ENCODE measurements around the gene MYORG. TPM values are rescaled to one million over a fixed set of nuclear protein-coding genes. Genes with fewer than 3 reads are reported as not detected.

Gene MYORG
- total RNA-seq, 1 donor from 2014 or later, result 1.3 TPM

DNA sequence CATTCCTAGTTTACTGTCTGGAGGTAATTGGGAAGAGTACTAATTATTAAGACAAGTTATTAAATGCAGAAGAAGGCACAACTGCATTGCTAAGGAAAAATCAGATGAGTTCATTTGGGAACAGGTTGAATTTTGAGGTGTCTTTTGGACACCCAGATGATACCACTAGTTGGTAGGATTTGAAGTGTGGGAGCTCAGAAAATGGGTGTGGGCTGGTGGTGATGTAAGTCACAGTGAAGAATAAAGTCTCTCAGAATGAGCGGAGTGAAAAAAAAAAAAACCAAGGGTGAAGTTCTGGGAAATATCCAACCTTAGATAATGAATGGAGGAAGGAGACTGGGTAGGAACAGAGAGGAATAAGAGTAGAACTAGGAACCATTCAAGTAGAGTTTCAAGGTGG is 35.6 kb upstream of the MYORG start:
- H3K27me3 Mint-ChIP-seq (ENCODE audit: unreplicated experiment), result no peaks in the 10 kb centered on the region
- no peaks in the 10 kb centered on the region for H3K36me3 Mint-ChIP-seq (ENCODE audit: unreplicated experiment)
- H3K4me1 Mint-ChIP-seq (ENCODE audit: unreplicated experiment), result no peaks in the 10 kb centered on the region
- no peak for DNase-seq (ENCODE audit: extremely low spot score, unreplicated experiment)
- H3K9me3 Mint-ChIP-seq (ENCODE audit: unreplicated experiment), result no peaks in the 10 kb centered on the region
- no peak overlapping the region for H3K4me3 Mint-ChIP-seq (ENCODE audit: unreplicated experiment)
- TF ChIP-seq, protein P1, sequence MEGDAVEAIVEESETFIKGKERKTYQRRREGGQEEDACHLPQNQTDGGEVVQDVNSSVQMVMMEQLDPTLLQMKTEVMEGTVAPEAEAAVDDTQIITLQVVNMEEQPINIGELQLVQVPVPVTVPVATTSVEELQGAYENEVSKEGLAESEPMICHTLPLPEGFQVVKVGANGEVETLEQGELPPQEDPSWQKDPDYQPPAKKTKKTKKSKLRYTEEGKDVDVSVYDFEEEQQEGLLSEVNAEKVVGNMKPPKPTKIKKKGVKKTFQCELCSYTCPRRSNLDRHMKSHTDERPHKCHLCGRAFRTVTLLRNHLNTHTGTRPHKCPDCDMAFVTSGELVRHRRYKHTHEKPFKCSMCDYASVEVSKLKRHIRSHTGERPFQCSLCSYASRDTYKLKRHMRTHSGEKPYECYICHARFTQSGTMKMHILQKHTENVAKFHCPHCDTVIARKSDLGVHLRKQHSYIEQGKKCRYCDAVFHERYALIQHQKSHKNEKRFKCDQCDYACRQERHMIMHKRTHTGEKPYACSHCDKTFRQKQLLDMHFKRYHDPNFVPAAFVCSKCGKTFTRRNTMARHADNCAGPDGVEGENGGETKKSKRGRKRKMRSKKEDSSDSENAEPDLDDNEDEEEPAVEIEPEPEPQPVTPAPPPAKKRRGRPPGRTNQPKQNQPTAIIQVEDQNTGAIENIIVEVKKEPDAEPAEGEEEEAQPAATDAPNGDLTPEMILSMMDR (IDR thresholded peaks at IDR 0.05), result no peak
- H3K27ac Mint-ChIP-seq (ENCODE audit: unreplicated experiment), result no peak overlapping the region

DNA sequence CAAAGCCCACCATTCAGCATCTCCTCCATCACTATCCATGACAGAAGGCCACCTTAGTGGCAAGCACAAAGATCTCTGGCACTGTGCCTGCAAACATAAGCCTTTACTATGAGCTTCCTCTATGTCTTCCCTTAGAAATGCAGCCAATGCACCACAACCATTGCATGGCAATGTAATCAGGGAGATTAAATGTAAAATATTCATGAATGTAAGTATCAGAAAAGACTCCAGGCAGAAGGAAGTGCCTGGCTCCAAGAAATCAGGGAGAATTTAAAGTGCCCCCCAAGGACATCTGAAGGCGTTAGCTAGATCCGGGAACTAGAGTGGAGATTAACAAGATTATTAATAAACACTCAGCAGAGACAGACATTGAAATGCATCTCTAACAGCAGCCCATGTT is 32.5 kb upstream of the MYORG start:
- TF ChIP-seq, protein P1 (IDR thresholded peaks at IDR 0.05), result no peak
- Mint-ChIP-seq H3K36me3 (ENCODE audit: unreplicated experiment) (peaks cover 5% of the 10 kb centered on the region), H3K4me3 (ENCODE audit: unreplicated experiment) (no peak overlapping the region), H3K4me1 (ENCODE audit: unreplicated experiment) (no peaks in the 10 kb centered on the region), H3K9me3 (ENCODE audit: unreplicated experiment) (no peaks in the 10 kb centered on the region), H3K27me3 (ENCODE audit: unreplicated experiment) (no peaks in the 10 kb centered on the region), H3K27ac (ENCODE audit: unreplicated experiment) (no peak overlapping the region)
- no peak for DNase-seq (ENCODE audit: extremely low spot score, unreplicated experiment)

DNA sequence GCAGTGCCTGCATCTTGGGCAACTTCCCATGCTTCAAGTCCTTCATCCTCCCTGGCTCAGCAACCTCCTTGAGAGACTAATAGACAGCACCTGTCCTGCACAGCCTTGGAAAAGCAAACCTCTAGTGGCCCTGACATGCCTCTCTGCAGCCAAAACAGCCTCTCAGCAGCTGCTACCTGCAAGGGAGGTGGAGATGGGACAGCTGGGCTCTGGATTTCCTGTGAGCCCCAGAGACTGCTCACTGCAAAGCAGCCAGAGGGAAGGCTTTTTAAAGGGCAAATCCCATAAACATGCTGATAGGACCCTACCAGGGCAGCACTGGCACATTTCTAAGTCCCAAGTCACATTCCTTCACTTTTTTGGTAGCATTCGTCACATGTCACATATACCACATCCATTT is 31.5 kb upstream of the MYORG start:
- no peak overlapping the region for H3K27ac Mint-ChIP-seq (ENCODE audit: unreplicated experiment)
- DNase-seq (ENCODE audit: extremely low spot score, unreplicated experiment), result no peak
- no peak overlapping the region for H3K4me3 Mint-ChIP-seq (ENCODE audit: unreplicated experiment)
- H3K9me3 Mint-ChIP-seq (ENCODE audit: unreplicated experiment), result no peaks in the 10 kb centered on the region
- H3K27me3 Mint-ChIP-seq (ENCODE audit: unreplicated experiment), result no peaks in the 10 kb centered on the region
- TF ChIP-seq, protein P1 (IDR thresholded peaks at IDR 0.05), result no peak
- peaks cover 5% of the 10 kb centered on the region for H3K36me3 Mint-ChIP-seq (ENCODE audit: unreplicated experiment)
- no peaks in the 10 kb centered on the region for H3K4me1 Mint-ChIP-seq (ENCODE audit: unreplicated experiment)

DNA sequence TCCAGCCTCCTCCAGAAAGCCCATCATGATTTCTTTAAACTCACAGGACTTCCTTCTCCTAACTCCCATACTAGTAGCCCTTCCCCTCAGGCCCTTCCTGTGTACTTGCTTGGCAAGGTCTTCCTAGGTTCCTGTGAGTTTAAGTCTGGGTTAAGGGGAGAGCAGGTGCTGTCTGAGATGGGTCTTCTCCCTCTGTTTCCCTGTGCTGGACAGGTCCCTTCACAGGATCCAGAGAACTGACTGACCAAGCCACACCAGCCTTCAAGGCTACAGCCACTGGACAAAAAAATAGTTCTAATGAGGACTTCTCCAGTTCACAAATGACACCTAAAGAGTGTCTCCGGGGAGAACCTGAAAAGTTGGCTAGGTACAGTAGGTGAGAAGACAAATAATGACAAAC is 29.5 kb upstream of the MYORG start:
- Mint-ChIP-seq H3K27me3 (ENCODE audit: unreplicated experiment) (no peaks in the 10 kb centered on the region), H3K4me3 (ENCODE audit: unreplicated experiment) (no peak overlapping the region), H3K36me3 (ENCODE audit: unreplicated experiment) (peaks cover 7% of the 10 kb centered on the region), H3K4me1 (ENCODE audit: unreplicated experiment) (no peaks in the 10 kb centered on the region), H3K9me3 (ENCODE audit: unreplicated experiment) (no peaks in the 10 kb centered on the region), H3K27ac (ENCODE audit: unreplicated experiment) (no peak overlapping the region)
- no peak for DNase-seq (ENCODE audit: extremely low spot score, unreplicated experiment)
- TF ChIP-seq, protein P1 (IDR thresholded peaks at IDR 0.05), result no peak

DNA sequence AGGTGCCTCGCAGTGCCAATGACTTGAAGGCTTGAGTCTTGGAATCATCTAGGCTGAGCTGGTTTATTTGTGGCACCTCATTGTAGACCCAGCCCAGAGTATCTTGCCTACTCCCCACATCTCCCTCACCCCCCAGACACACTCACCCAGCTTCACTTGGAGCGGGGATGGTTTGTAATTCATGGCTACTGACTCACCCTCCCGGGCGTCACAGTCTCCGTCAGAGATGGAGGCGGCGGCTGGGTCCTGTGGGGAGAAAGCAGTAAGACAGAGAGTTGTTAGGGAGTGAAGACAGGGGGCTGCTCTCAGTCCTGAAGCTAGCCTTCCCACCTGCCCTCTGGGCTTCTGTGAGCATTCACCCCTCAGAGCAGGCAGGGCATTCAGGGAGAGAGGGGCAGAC is 29.0 kb upstream of the MYORG start:
- H3K27me3 Mint-ChIP-seq (ENCODE audit: unreplicated experiment), result no peaks in the 10 kb centered on the region
- H3K4me1 Mint-ChIP-seq (ENCODE audit: unreplicated experiment), result no peaks in the 10 kb centered on the region
- DNase-seq (ENCODE audit: extremely low spot score, unreplicated experiment), result no peak
- no peak overlapping the region for H3K4me3 Mint-ChIP-seq (ENCODE audit: unreplicated experiment)
- TF ChIP-seq, protein P1 (IDR thresholded peaks at IDR 0.05), result no peak
- peaks cover 7% of the 10 kb centered on the region for H3K36me3 Mint-ChIP-seq (ENCODE audit: unreplicated experiment)
- H3K27ac Mint-ChIP-seq (ENCODE audit: unreplicated experiment), result no peak overlapping the region
- no peaks in the 10 kb centered on the region for H3K9me3 Mint-ChIP-seq (ENCODE audit: unreplicated experiment)
